H1 (cell line): ENCODE measurements around the gene KIAA1328. TPM values are rescaled to one million over a fixed set of nuclear protein-coding genes. Genes with fewer than 3 reads are reported as not detected.

Experiments used
- CHD7 ChIP-seq: fragments of 300-600 bp; sonication (generic); IDR thresholded peaks from 2 replicates; pipeline ENCODE4 v1.7.1; 2012; ENCODE audit warnings: low read length, moderate library complexity, mild to moderate bottlenecking, inconsistent platforms; ENCODE audit not compliant: insufficient replicate concordance
- POU5F1 ChIP-seq: IDR thresholded peaks from 2 replicates; pipeline ENCODE4 v1.6.1; 2011; ENCODE audit warnings: low read depth, mild to moderate bottlenecking, low read length, moderate library complexity
- RNF2 ChIP-seq: fragments of 200-900, 300-1000 bp; sonication (generic); IDR thresholded peaks from 2 replicates; pipeline ENCODE4 v1.7.1; 2016; ENCODE audit warnings: borderline replicate concordance, low read depth, mild to moderate bottlenecking, antibody characterized with exemption, low read length; ENCODE audit not compliant: poor library complexity, severe bottlenecking; ENCODE audit errors: missing control alignments
- polyA plus RNA-seq, 7 experiments: library from polyadenylated mRNA; depleted of rRNA in 3 of 7; stranded (reverse) in 5 of 7; unstranded in 2 of 7; fragments of >200 nt in 5 of 7; fragments of 200-250 nt in 2 of 7; gene quantifications; 1 replicate in 5 of 7; 2 replicates in 1 of 7; 4 replicates in 1 of 7; pipeline versions ENCODE4 v1.2.1 to v1.2.3, GENCODE V29; 2011 to 2013; ENCODE audit warnings: missing spikeins in 2 of 7, mixed read lengths in 2 of 7
- total RNA-seq: library from RNA; stranded (reverse); fragmentation: NEBNext Ultra II Directional; extraction: Animal tissue kit (Norgen Biotek cat#: 25700); gene quantifications from 2 replicates; pipeline ENCODE4 v1.2.1, GENCODE V29; 2021

Gene KIAA1328
- total and polyA plus RNA-seq, 2 of the 8 experiments (the other 6 are each of a cell fraction or from before 2014, with no cell fraction given): 2.6 to 5.7 TPM

- TF ChIP-seq CHD7 (no peak), POU5F1 (no peak), RNF2 (no peak)
These were observed 344.5 kb downstream of the KIAA1328 start (continued) for GRCh38 chr18:37173384-37173783.
